22Rv1 (cell line): ENCODE data around the gene IQGAP2.

Experiments
- H3K27ac ChIP-seq: fragments of 450-650 bp; 2 replicates; pipeline ENCODE4 v1.5.1; 2017
- CTCF ChIP-seq: fragments of 450-650 bp; IDR thresholded peaks from 2 replicates; pipeline ENCODE4 v1.5.1; 2017; ENCODE audit warnings: mild to moderate bottlenecking
- ZFX ChIP-seq: fragments of 450-650 bp; IDR thresholded peaks from 2 replicates; pipeline ENCODE4 v1.6.1; 2017; ENCODE audit warnings: antibody characterized with exemption, borderline replicate concordance

IQGAP2 gene

GRCh38 chr5:76469656-76470290 lies 66.7 kb downstream of the IQGAP2 start:
- no peak overlapping the region for H3K27ac ChIP-seq
- TF ChIP-seq CTCF: no peak
- no peak for TF ChIP-seq ZFX

DNA sequence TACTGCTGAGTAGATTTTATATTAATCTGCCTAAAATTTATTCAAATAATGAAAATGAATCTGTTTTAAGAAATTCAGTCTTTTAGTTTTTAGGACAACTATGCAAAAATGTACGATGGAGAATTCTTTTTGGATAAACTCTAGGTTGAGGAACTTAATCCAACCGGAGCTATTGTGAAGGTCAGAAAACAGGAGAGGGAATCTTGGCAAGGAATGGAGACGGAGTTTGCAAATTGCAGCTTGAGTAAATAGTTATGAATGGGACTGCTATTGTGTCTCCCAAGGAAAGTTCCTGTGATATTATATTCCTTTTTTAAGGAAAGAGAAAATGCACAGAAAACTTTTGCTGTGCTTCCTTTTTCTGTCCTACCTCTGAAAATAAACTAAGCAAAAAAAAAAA lies 67.9 kb downstream of the IQGAP2 start:
- TF ChIP-seq ZFX (no peak), CTCF (no peak)
- no peak overlapping the region for H3K27ac ChIP-seq

DNA sequence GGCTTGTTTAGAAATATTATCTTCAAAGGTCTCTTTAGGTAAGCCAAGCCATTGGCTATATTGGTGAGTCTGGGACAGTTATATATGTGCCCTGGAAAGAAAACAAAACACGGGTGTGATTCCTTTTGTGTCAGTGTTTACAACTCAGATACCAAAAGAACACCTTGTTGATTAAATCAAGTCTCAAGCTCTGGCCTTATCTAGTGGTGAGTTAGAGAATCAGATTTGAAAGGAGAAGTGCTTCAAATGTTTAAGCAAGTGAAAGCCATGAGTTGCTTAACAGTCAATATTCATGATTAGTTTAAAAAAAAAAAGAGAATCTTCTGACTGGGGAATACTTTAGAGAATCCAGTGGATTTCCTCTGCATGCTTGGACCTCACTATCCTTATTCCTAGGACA lies 68.3 kb downstream of the IQGAP2 start:
- no peak overlapping the region for H3K27ac ChIP-seq
- TF ChIP-seq ZFX (no peak), CTCF (no peak)

DNA sequence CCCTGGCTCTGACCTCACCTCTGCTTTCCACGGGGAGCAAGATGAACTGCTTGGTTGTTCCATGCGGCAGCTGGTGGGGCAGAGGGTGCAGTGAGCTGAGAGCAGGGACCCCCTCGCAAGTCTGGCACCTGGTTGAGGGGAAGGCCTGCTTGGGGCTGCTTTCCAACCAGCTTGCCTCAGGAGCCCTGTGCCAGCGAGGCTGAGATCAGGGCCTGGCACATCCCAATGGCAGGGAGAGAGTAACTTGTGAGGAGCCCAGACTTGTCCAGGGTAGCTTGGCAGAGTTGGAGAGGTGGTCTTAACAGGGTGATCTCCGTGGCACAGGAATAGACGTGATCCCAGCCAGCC lies 68.9 kb downstream of the IQGAP2 start:
- H3K27ac ChIP-seq: no peak overlapping the region
- TF ChIP-seq ZFX: no peak
- no peak for TF ChIP-seq CTCF

DNA sequence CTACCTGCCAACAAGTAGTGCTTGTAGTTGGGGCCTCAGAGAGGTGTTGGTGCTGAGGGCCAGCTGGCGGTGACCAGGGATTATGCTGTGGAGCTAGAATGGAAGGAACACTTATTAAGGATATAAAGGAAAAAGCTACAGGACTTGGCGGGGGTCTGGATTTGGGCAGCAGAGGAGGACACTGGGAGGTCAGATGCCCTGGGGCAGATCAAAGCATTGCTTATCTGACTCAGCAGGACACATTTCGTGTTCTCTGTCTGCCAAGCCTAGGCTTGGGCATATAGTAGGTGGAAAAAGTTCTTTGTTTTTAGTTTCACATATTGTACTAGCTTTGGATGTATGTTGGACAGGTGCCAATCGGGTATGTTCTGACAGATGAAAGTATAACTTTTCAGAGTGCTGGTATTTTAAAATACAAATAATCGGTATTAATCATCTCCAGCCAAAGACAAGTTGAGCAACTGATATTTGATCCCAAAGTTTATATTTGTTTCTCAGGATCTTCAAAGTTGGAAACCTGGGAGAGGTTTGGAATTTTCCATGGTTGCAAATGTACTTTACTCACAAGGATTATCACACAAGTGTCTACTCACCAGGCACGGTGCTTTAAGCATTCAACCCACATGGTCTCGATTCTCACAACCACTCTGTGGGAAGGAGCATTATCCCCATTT lies 69.4 kb downstream of the IQGAP2 start:
- TF ChIP-seq ZFX (no peak), CTCF (no peak)
- H3K27ac ChIP-seq: no peak overlapping the region

- no peak for TF ChIP-seq ZFX
- no peak for TF ChIP-seq CTCF
- H3K27ac ChIP-seq: no peak overlapping the region
These were observed 69.9 kb downstream of the IQGAP2 start for GRCh38 chr5:76473009-76473336.

GRCh38 chr5:76473661-76474060 lies 70.6 kb downstream of the IQGAP2 start:
- no peak overlapping the region for H3K27ac ChIP-seq
- TF ChIP-seq ZFX (no peak), CTCF (no peak)
